ENCODE measurements around the gene HLX. TPM values are rescaled to one million over a fixed set of nuclear protein-coding genes. Genes with fewer than 3 reads are reported as not detected.

The HLX gene, protein sequence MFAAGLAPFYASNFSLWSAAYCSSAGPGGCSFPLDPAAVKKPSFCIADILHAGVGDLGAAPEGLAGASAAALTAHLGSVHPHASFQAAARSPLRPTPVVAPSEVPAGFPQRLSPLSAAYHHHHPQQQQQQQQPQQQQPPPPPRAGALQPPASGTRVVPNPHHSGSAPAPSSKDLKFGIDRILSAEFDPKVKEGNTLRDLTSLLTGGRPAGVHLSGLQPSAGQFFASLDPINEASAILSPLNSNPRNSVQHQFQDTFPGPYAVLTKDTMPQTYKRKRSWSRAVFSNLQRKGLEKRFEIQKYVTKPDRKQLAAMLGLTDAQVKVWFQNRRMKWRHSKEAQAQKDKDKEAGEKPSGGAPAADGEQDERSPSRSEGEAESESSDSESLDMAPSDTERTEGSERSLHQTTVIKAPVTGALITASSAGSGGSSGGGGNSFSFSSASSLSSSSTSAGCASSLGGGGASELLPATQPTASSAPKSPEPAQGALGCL
- not detected in 2 replicates for total RNA-seq (2014; rRNA removed; shearing (Covaris generic); ENCODE audit: low replicate concordance)

DNA sequence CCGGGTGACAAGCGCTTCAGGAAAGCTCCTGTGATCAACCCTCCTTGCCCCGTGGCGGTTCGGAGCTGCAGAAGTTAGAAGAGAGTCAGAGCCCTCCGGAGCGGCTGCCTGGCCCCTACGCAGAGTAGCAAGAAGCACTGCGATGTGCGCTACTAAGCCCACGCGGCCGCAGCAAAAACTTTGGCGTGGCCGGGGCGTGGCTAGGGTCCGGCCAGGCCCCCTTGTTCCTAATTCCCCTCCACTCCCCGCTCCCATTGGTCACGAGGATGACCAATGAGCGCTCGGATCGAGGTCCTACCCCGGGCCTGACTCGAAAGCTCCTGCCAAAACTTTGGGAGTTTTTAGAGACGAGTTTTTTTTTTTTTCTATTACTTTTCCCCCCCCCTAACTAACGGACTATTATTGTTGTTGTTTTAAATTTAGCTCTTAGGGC is at the start of gene HLX:
TSS of gene HLX (plus strand) at position 368 of the 433 bp plus-strand sequence. CDS start 415 bp downstream, outside the sequence.
- Histone ChIP-seq H3K4me1 (ENCODE audit: low read length) (no peaks in the 10 kb centered on the region), H3K27me3 (ENCODE audit: low read length) (no peaks in the 10 kb centered on the region), H3K36me3 (ENCODE audit: insufficient read depth, low read length) (no peaks in the 10 kb centered on the region), H3K4me2 (ENCODE audit: low read depth, low read length, poor library complexity, severe bottlenecking) (no peak within 1 kb of the TSS), H3K9ac (ENCODE audit: low read length) (no peak within 1 kb of the TSS), H2AFZ (ENCODE audit: low read length) (no peak within 1 kb of the TSS), H4K20me1 (ENCODE audit: insufficient read depth, low read depth, low read length) (no peaks in the 10 kb centered on the region), H3K9me3 (ENCODE audit: low read length) (no peaks in the 10 kb centered on the region), H3K79me2 (ENCODE audit: low read length) (no peaks in the 10 kb centered on the region), H3K9me2 (replicated peaks; ENCODE audit: insufficient read depth, low read length) (no peaks in the 10 kb centered on the region), H3K4me3 (ENCODE audit: low read length) (no peak within 1 kb of the TSS), H3K27ac (ENCODE audit: low read length) (no peak within 1 kb of the TSS)
- no peak for DNase-seq

DNA sequence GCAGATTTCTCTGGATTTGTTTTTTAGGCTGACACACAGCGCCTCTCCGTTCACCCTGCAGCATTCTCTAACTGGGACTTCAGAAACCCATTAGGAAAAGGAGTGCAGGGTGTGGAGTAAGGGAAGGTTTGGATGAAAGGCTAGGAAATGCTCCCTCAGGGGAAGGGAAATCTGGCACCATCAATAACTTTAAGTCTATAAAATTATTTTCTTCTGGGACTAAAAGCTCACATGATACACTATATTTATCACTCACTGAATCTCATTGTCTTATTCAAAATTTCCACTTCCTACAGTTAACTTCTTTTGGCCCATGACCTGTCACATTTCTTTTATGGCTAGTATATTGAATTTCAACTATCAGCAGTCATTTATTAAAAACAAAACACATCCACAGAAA is 45.8 kb upstream of the HLX start:
- no peaks in the 10 kb centered on the region for H3K4me1 ChIP-seq (ENCODE audit: low read length)
- no peaks in the 10 kb centered on the region for H4K20me1 ChIP-seq (ENCODE audit: insufficient read depth, low read depth, low read length)
- no peak overlapping the region for H3K27ac ChIP-seq (ENCODE audit: low read length)
- H3K4me3 ChIP-seq (ENCODE audit: low read length), result no peak overlapping the region
- H3K9me3 ChIP-seq (ENCODE audit: low read length), result no peaks in the 10 kb centered on the region
- H3K79me2 ChIP-seq (ENCODE audit: low read length), result no peaks in the 10 kb centered on the region
- no peaks in the 10 kb centered on the region for H3K27me3 ChIP-seq (ENCODE audit: low read length)
- H2AFZ ChIP-seq (ENCODE audit: low read length), result no peak overlapping the region
- no peaks in the 10 kb centered on the region for H3K36me3 ChIP-seq (ENCODE audit: insufficient read depth, low read length)
- H3K4me2 ChIP-seq (ENCODE audit: low read depth, low read length, poor library complexity, severe bottlenecking), result no peak overlapping the region
- H3K9me2 ChIP-seq (replicated peaks; ENCODE audit: insufficient read depth, low read length), result no peaks in the 10 kb centered on the region
- H3K9ac ChIP-seq (ENCODE audit: low read length), result no peak overlapping the region
- no peak for DNase-seq

DNA sequence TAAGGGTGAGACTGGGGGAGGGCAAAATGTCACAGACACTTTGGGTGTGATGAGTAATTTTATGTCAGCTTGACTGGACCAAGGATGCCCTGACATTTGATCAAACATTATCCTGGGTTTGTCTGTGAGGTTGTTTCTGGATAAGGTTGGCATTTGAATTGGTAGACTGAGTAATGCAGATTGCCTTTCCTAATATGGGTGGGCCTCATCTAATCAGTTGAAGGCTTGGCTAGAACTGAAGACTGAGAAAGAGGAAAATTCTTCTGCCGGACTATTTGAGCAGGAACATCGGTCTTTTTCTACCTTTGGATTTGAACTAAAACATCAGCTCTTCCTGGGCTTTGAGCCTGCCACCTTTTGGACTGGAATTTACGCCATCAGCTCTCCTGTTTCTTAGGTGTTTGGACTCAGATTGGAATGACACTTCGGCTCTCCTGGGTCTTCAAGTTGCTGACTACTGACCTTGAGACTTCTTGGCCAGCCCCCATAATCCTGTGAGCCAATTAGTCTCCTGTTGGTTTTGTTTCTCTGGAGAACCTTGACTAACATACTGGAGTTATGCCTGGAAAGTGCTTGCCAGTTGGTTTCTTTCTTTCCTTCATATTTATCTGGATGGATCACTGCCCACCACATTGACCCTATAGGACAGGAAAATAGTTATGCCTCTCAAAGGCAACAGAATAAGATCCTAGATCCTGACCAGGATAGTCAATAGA is 44.9 kb upstream of the HLX start:
- no peak overlapping the region for H3K4me2 ChIP-seq (ENCODE audit: low read depth, low read length, poor library complexity, severe bottlenecking)
- no peaks in the 10 kb centered on the region for H3K9me2 ChIP-seq (replicated peaks; ENCODE audit: insufficient read depth, low read length)
- no peaks in the 10 kb centered on the region for H3K9me3 ChIP-seq (ENCODE audit: low read length)
- DNase-seq, result no peak
- H3K36me3 ChIP-seq (ENCODE audit: insufficient read depth, low read length), result no peaks in the 10 kb centered on the region
- H2AFZ ChIP-seq (ENCODE audit: low read length), result no peak overlapping the region
- no peaks in the 10 kb centered on the region for H3K27me3 ChIP-seq (ENCODE audit: low read length)
- H3K9ac ChIP-seq (ENCODE audit: low read length), result no peak overlapping the region
- H3K4me1 ChIP-seq (ENCODE audit: low read length), result no peaks in the 10 kb centered on the region
- no peak overlapping the region for H3K4me3 ChIP-seq (ENCODE audit: low read length)
- no peaks in the 10 kb centered on the region for H4K20me1 ChIP-seq (ENCODE audit: insufficient read depth, low read depth, low read length)
- no peak overlapping the region for H3K27ac ChIP-seq (ENCODE audit: low read length)
- no peaks in the 10 kb centered on the region for H3K79me2 ChIP-seq (ENCODE audit: low read length)

DNA sequence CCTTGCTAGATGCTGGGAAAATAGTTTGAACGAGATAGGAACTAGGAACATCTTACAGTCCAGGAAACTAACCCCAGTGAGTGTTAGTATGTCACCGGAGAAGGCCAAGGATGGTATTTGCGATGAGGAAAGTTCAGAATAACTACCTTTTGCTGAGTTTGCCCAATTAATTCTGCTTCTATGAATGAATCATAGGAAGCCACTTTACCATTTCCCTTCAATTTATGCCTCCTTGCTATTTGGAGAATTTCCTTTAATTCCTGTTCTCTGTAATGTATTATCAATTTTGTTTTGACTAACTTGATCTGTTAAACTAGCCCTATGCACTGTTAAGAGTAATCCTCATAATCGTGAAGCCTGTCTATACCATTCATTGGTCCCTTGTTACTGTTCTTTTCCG is 40.7 kb upstream of the HLX start:
- DNase-seq, result no peak
- Histone ChIP-seq H3K9me2 (replicated peaks; ENCODE audit: insufficient read depth, low read length) (no peaks in the 10 kb centered on the region), H3K4me2 (ENCODE audit: low read depth, low read length, poor library complexity, severe bottlenecking) (no peak overlapping the region)

DNA sequence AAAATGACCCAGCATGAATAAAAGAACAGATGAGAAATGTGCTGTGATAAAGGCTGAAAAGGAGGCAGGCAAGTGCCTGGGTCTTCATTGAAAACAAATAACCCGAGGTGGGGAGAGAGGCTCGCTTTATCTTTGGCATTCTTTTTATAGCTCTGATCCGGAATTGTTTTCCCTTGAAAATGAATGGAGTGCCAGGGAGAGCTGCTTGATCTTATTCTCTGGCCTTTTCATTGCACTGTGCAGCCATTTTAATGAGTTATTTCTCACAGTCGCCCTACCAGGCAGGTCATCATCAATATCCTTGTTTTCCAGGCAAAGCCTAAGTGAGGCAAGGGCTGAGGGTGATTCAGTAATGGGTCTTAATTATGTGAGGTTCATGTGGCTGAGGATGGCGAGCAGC is 39.8 kb upstream of the HLX start:
- no peaks in the 10 kb centered on the region for H3K4me1 ChIP-seq (ENCODE audit: low read length)
- no peak overlapping the region for H3K27ac ChIP-seq (ENCODE audit: low read length)
- H2AFZ ChIP-seq (ENCODE audit: low read length), result no peak overlapping the region
- H3K79me2 ChIP-seq (ENCODE audit: low read length), result no peaks in the 10 kb centered on the region
- DNase-seq, result no peak
- H3K9ac ChIP-seq (ENCODE audit: low read length), result no peak overlapping the region
- H3K36me3 ChIP-seq (ENCODE audit: insufficient read depth, low read length), result no peaks in the 10 kb centered on the region
- H4K20me1 ChIP-seq (ENCODE audit: insufficient read depth, low read depth, low read length), result no peaks in the 10 kb centered on the region
- no peaks in the 10 kb centered on the region for H3K9me3 ChIP-seq (ENCODE audit: low read length)
- no peaks in the 10 kb centered on the region for H3K27me3 ChIP-seq (ENCODE audit: low read length)
- H3K4me2 ChIP-seq (ENCODE audit: low read depth, low read length, poor library complexity, severe bottlenecking), result no peak overlapping the region
- no peaks in the 10 kb centered on the region for H3K9me2 ChIP-seq (replicated peaks; ENCODE audit: insufficient read depth, low read length)
- H3K4me3 ChIP-seq (ENCODE audit: low read length), result no peak overlapping the region

More for the DNA sequence above, 40.7 kb upstream of the HLX start:
- Histone ChIP-seq H3K4me3 (ENCODE audit: low read length) (no peak overlapping the region), H3K27me3 (ENCODE audit: low read length) (no peaks in the 10 kb centered on the region), H4K20me1 (ENCODE audit: insufficient read depth, low read depth, low read length) (no peaks in the 10 kb centered on the region), H3K27ac (ENCODE audit: low read length) (no peak overlapping the region), H3K9me3 (ENCODE audit: low read length) (no peaks in the 10 kb centered on the region), H3K36me3 (ENCODE audit: insufficient read depth, low read length) (no peaks in the 10 kb centered on the region), H2AFZ (ENCODE audit: low read length) (no peak overlapping the region), H3K79me2 (ENCODE audit: low read length) (no peaks in the 10 kb centered on the region), H3K4me1 (ENCODE audit: low read length) (no peaks in the 10 kb centered on the region), H3K9ac (ENCODE audit: low read length) (no peak overlapping the region)

DNA sequence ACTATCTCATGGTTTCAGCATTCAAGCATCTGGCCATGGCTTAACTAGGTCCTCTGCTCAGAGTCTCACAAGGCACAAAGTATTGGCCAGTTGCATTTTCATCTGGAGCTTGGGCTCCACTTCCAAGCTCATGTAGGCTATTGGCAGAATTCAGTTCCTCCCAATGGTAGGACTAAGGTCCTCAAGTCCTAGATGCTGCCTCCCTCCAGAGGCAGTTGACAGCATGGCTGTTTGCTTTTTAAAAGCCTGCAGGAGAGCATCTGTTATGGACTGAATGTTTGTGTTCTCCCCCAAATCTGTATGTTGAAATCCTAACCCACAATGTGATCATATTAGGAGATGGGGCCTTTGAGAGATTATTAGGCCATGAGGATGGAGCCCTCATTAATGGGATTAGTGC is 38.0 kb upstream of the HLX start:
- Histone ChIP-seq H3K4me2 (ENCODE audit: low read depth, low read length, poor library complexity, severe bottlenecking) (no peak overlapping the region), H2AFZ (ENCODE audit: low read length) (no peak overlapping the region), H3K9me2 (replicated peaks; ENCODE audit: insufficient read depth, low read length) (no peaks in the 10 kb centered on the region), H3K27me3 (ENCODE audit: low read length) (no peaks in the 10 kb centered on the region), H4K20me1 (ENCODE audit: insufficient read depth, low read depth, low read length) (no peaks in the 10 kb centered on the region), H3K4me1 (ENCODE audit: low read length) (no peaks in the 10 kb centered on the region), H3K27ac (ENCODE audit: low read length) (no peak overlapping the region), H3K4me3 (ENCODE audit: low read length) (no peak overlapping the region), H3K79me2 (ENCODE audit: low read length) (no peaks in the 10 kb centered on the region), H3K9me3 (ENCODE audit: low read length) (no peaks in the 10 kb centered on the region), H3K36me3 (ENCODE audit: insufficient read depth, low read length) (no peaks in the 10 kb centered on the region), H3K9ac (ENCODE audit: low read length) (no peak overlapping the region)
- no peak for DNase-seq

DNA sequence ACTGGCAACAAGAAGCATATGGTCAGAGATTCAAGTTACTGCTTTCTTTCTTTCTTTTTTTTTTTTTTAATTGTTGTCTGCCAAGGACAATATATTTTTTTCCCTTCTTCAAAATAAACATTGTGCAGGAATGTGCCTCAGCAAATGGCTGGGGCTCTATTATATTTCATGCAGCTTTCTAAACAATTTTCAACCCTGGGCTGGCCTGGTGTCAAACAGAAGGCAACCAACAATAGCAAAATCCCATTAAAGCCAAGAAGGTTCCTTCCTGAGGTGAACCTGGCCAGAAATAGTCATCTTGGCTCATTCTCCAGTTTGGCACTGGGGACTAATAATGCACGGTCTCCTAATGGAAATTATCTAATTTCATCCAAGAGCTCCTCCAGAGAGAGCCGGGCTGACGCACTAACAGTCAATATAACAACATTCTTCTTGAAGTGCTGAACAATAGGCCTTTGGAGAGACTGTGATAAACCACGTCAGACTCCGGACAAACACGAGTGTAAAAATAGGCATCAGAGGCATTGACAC is 35.7 kb upstream of the HLX start:
- Histone ChIP-seq H3K36me3 (ENCODE audit: insufficient read depth, low read length) (no peaks in the 10 kb centered on the region), H2AFZ (ENCODE audit: low read length) (no peak overlapping the region), H3K79me2 (ENCODE audit: low read length) (no peaks in the 10 kb centered on the region), H3K4me3 (ENCODE audit: low read length) (no peak overlapping the region), H4K20me1 (ENCODE audit: insufficient read depth, low read depth, low read length) (no peaks in the 10 kb centered on the region), H3K4me2 (ENCODE audit: low read depth, low read length, poor library complexity, severe bottlenecking) (no peak overlapping the region), H3K9ac (ENCODE audit: low read length) (no peak overlapping the region), H3K27ac (ENCODE audit: low read length) (no peak overlapping the region), H3K9me3 (ENCODE audit: low read length) (no peaks in the 10 kb centered on the region), H3K9me2 (replicated peaks; ENCODE audit: insufficient read depth, low read length) (no peaks in the 10 kb centered on the region), H3K4me1 (ENCODE audit: low read length) (no peaks in the 10 kb centered on the region), H3K27me3 (ENCODE audit: low read length) (no peaks in the 10 kb centered on the region)
- DNase-seq, result no peak

DNA sequence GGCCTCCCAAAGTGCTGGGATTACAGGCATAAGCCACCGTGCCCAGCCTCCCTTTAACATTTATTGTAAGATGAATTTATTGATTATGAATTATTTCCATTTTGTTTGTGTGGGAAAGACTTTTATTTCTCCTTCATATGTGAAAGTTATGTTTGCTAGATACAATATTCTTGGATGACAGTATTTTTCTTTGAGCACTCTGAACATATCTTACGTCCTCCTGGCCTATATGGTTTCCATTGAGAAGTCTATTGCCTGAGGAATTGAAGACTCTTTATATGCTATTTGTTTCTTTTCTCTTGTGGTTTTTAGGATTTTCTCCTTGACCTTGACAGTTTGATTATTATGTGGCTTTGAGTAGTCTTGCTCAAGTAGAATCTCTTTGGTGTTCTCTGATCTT is 26.8 kb upstream of the HLX start:
- Histone ChIP-seq H3K36me3 (ENCODE audit: insufficient read depth, low read length) (no peaks in the 10 kb centered on the region), H3K4me2 (ENCODE audit: low read depth, low read length, poor library complexity, severe bottlenecking) (no peak overlapping the region), H3K79me2 (ENCODE audit: low read length) (no peaks in the 10 kb centered on the region), H4K20me1 (ENCODE audit: insufficient read depth, low read depth, low read length) (no peaks in the 10 kb centered on the region), H3K9me2 (replicated peaks; ENCODE audit: insufficient read depth, low read length) (no peaks in the 10 kb centered on the region), H3K4me3 (ENCODE audit: low read length) (no peak overlapping the region), H3K4me1 (ENCODE audit: low read length) (no peaks in the 10 kb centered on the region), H3K27ac (ENCODE audit: low read length) (no peak overlapping the region), H3K9ac (ENCODE audit: low read length) (no peak overlapping the region), H3K27me3 (ENCODE audit: low read length) (no peaks in the 10 kb centered on the region), H2AFZ (ENCODE audit: low read length) (no peak overlapping the region), H3K9me3 (ENCODE audit: low read length) (no peaks in the 10 kb centered on the region)
- DNase-seq, result no peak
